ENCODE data around the gene NAT9.

NAT9 gene, protein sequence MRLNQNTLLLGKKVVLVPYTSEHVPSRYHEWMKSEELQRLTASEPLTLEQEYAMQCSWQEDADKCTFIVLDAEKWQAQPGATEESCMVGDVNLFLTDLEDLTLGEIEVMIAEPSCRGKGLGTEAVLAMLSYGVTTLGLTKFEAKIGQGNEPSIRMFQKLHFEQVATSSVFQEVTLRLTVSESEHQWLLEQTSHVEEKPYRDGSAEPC

DNA sequence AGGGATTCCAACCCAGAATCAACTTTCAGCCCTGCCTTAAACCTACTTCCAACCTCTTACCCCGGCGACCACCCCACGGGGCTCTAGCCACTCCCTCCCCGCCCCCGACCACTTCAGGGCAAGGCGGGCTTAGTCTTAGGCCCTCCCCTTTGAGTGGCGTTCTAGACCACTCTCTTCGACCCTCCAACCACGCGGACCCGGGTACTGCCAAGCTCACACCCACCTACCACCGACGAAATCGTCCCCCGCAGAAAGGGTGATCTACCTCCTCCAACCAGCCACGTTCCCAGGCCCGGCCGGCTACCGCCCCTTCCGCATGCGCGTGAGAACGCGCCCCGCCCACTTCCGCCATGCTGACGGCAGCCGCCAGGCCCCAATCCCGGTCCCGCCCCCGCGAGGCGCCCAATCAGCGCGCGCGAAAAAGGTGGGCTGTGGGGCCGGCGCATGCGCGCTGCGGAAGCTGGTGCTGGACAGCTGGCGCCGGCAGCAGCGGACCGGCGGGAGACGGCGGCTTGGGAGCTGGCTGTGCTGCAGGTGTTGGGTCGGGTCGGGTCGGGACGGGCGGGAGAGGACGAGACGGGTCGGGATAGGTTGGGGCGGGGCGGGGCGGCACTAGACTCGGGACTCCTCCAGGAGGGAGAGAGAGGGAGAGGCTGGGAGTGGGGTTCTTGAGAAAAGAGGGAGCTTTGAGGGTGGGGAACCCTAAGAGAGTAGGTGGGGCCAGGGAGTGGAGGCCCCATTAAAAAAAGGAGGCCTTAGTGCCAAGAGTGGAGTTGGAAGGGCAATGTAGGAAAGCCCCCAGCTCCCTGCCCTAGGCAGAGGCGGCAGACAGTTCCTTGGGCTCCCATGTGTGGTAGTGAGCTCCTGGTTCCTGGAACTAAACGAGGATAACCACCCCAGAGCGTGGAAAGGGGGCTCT lies at the start of gene NAT9:
Gene NAT9, minus strand, starts transcription at position 302 of the 919 bp plus-strand sequence. CDS start 647 bp downstream, outside the sequence.
- peak; percentile 97 to 99 for DNase-seq (ENCODE audit: extremely low read depth in 1 of 2, low read depth in 1 of 2)

DNA sequence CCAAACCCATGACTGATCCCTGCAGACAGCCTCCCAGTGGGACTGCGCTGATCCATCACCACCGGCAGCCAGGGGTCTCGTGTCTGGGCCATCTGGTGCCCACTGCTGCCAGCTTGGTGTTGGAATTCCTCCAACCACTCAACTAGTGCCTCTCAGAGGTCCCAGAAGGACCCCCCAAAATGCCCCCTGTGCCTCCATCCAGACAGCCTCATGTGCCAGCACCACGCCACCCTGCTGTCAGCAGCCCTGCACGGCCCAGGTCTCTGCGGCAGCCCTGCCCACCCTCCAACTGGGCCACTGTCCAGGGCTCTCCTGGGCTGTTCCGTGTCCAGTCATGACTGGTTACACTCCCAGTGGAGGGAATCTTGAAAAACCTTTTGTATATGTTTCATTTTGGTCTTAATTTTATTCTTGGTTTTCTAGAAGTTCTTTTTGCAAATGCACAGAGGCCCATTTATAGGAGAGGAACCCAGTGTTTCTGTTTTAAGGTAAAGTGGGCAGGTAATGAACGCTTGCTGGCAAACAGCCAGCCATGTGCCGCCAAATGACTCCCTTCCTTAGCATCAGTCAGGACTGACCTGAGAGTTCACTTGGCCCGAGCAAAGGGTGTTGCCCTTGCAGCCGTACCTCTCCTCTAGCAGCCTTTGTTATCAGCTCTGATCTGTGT lies 48.9 kb upstream of the NAT9 start:
- DNase-seq (ENCODE audit: extremely low read depth in 1 of 2, low read depth in 1 of 2) = no peak

DNA sequence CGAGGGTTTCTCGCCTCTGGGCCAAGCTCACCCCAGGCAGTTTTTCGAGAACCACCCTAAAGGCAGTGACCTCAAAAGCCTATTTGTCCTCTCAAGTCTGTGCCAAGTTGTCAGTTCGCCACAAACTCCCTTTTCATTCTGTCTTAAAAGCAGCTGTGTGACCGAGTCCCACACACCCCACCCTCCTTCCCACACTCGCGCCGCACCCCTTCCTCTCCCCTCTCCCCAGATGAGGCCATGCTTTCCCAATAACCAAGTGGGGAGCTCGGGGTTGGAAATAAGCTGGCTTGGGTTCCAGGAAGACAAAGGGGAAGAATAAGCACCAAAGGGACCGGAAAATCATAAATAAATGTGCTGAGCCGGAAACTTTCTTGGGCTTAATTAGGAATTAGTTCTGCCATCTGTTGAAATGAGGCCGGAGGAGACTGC lies 46.8 kb upstream of the NAT9 start:
- no peak for DNase-seq (ENCODE audit: extremely low read depth in 1 of 2, low read depth in 1 of 2)

DNA sequence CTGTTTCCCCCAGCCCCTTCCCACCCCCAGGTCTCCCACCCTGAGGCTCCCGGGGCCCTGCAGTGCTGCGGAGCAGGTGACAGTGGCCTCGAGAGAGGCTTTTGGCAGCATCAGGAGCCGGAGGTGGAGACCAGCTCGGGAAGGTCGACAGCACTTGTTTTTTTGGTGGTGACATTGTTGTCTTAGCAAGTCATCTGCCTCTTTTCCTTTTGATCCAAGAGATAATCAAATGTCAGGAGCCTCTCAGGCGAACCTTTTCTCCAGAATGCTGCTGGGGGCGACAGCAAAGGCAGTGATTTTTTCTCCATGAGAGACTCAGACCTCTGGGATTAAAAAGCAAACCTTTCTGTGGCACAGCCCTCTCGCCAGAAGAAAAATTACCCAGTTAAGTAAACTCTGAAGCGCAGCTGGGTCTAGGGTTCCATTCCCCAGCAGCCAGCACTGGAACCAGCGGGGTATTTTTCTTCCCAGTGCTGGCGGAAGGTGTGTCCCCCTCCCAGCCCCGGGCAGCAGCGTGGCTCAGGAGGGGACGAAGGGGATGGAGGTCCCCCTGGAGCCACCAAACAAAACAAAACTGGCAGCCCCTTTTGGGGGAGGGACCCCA lies 46.3 kb upstream of the NAT9 start:
- DNase-seq (ENCODE audit: extremely low read depth in 1 of 2, low read depth in 1 of 2) = no peak

DNA sequence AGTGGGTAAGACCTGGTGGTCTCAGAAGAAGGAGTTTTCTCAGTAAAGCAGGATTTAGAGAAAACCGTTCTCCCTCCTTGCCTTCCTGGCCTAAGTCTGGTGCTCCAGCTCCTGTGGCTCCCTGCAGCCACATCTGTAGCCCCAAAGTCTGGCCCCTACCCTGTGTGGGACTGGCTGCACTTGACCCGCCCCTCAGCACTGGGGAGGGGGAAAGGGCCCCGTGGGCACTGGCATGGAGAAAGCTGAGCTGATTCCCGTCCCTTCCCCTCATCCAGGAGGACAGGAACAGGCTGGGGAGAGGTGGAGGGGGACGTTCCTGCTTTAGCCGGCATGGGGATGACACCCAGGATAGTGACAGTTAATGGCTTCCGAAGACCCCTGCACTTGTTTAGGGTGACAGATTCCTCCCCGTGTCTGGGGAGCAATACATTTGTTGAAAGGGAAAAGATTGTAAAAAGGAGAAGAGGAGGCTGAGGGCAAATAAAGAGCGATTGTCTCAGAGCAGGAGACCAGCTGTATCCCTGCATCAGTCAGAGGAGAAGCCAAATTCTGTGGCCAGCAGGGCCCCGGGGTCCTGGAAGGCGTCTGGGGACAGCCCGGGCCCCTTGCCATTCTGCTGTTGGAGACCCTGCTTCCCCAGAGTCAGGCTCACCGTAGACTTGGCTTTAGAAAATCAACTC lies 45.6 kb upstream of the NAT9 start:
- DNase-seq (ENCODE audit: extremely low read depth in 1 of 2, low read depth in 1 of 2) = no peak

DNA sequence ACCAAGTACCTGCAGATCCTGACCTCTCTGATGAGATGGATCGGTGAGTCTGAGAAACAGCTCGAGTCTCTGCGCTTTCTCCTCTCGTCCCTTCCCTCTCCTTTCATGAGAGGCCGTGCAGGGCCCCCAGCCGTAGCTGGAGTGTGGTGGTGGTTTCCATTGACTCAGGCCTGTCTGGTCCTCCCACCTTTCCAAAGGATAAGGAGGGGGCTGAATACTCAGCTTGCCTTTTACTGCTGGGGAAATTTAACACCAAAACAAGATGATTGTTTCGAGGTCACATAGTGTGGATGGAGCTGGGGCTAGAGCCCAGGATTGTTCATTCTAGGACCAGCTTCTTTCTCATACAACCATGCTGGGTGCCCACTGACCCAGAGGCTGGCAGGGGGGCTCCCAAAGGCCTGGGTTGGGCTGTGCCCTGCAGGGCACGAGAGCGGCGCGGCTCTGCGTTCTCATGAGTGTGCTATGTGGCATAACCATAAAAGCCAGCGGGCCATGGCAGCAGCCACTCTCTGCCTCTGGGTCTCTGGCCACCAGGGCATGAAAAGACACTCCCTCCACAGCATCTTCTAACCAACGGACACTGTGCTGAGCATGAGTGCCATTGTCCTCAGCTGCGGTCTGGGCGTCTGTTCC lies 43.8 kb upstream of the NAT9 start:
- no peak for DNase-seq (ENCODE audit: extremely low read depth in 1 of 2, low read depth in 1 of 2)

DNA sequence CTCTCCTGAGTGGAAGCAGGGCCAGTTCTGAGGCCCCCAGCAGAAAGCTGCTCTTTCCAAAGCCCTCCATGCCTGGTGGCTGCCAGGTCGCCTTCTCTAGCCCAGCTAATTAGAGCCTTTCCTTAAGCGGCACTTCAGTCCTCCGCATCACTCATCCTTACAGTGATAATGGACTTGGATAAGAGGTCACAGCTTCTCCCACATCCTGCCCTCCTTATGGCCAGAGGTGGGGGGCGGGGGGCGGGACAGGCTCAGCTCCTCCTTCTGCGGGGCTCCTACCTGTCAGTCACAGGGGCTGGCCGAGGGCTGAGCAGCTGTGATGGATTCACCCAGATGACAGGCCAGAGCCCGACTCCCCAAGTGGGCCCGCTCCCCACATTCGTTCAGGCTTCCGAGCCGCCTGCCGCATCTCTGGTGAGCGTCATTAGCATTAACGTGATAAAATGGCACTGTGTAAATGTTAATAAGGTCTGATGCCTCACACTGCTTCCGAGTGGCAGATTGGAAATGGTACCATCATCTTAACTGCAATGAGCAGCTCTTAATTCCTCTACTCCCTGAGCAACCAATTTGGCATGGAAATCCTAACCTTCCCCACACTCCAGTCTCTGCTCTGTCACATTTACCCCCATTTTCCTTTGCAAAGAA lies 42.3 kb upstream of the NAT9 start:
- no peak for DNase-seq (ENCODE audit: extremely low read depth in 1 of 2, low read depth in 1 of 2)

DNA sequence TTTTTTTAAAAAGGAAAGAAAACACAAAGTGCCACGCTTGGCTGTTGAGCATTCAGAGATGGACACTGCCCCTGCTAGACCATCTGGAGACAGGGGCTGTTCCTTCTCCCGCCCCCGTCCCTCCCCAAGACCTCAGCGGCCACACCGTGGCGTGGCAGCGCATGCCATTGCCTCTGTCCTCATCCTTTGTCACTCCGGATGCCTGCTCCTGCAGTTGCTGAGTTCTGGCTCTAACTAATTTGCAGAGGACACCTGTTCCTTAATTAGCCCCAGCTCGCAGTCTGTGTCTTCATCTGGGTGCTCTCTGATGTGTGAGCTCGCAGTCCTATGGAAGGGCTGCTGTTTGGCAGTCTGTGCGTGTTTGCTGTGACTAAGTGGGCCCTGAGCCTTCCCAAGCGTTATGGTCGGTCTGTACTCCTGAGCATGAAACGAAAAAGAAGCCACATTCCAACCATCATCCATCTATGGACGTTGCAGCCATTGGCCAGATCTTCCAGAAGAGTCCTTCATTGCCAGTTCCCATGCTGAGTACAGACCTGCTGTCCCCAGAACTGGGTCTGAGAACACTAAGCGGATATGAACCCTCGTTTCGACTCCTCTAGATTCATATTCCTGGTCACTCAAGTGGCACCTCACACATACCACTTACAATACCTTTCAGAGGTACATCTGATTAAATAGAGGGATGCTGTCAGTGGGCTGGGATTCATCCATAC lies 40.9 kb upstream of the NAT9 start:
- DNase-seq (ENCODE audit: extremely low read depth in 1 of 2, low read depth in 1 of 2) = no peak

DNA sequence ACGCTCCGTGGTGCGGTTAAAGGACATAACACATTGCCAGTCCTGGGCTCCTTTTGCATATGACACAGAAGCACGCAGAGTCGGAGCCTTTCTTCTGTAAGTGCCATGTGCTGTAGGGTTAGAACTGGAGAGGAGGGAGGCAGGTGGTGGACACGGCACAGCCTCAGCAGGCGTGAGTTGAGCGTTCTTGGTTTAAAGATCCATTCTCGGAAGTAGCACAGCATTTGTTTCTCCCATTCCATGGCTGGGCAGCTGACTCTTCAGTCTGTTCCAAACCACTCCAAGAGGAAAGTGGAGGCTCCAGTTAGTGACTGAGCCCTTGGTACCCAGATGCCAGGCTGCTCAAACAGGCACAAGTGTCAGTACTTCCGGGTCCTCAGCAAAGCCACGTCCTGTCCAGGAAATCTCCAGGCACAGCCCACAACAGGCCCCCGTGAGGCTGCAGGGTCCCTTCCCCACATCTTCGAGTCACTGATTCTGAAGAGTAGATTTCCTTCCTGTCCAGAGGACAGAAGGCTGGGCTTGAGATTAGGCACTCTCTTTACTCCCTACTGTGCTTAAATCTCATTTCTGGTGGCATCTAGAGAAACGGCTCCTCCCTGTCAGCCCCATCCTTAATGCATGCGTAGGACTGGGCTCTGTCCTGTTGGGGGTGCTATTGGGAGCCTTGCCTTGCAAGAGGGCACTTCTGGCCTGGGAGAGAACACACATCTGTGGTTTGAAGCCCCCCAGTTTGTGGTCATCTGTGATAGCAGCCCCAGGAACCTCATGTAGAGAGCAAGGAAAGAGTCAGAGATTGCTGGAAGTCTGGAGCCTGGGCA lies 39.6 kb upstream of the NAT9 start:
- DNase-seq (ENCODE audit: extremely low read depth in 1 of 2, low read depth in 1 of 2) = no peak

DNA sequence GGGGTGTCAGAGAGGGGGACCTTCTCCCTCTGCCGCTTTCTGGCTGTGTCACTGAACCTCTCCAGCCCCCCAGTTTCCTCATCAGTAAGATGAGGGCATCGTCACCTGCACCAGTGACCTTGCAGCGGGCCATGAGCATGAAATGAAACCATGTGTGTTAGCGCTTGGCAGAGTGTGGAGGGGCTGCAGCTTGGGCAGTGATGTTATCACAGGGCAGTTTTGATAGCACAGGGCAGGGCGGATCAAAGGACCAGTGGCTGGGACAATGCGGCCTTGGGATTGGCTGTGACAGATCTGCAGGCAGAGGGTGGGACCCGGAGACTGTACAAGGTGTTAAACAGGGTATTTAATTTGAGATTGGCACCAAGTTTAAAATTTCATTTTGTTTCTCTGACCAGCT lies 38.9 kb upstream of the NAT9 start:
- no peak for DNase-seq (ENCODE audit: extremely low read depth in 1 of 2, low read depth in 1 of 2)

DNA sequence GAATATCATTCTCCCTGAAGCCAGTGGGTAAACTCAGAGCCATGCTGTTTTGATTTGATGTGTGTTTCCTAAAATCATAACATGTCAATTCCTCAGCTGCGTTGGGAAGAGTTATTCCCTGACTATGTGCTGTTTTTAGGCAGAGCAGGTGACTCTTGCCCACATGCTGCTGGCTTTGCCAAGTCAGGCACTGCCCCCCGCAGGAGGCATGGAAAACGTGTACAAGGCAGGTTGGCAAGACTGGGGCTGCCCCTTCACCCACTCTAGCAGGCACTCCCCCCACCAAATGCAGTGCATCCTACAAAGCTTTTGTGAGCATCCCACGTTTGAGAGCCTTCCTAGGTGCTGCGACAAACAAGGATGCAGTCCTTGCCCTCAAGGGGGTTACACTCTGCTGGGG lies 38.3 kb upstream of the NAT9 start:
- no peak for DNase-seq (ENCODE audit: extremely low read depth in 1 of 2, low read depth in 1 of 2)

DNA sequence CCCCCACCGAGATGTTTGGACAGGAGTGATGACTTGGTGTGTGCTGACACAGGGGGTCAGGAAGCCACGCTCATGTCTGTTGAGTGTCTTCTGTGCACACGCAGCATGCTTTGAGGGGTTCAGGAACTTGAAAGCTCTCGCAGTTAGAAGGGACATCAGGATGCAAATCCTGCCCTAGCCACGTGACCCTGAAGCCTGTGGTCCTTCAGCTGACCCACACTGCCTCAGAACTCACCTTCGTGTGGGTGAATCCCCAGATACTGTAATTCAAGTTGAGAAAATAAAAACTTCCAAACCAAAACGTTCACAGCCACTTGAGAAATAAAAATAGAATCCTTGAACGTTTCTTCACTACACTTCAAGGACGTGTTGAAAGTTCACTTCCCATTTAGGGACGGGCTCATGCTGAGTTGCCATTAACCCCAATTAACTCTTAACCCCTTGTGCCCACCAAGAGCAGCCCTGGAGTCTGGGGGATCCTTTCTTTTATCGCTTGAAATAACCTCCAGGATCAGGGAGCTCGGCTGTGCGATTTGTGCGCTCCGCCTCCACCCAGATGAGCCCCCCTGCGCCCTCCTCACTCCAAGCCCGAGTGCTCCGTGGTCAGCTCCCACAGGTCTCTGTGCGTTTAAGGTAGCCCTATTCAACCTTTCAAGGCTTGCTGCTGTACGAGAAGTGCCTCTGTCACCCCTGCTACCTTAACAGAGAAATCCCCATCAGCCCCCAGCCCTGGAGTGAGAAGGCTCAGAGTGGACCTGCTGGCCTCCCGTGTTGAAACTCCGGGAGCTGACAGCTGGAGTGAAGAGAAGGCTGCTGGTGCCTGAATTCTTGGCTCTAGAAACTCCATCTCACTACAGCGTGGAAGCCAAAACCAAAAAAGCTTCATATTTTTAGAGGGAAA lies 36.2 kb upstream of the NAT9 start:
- DNase-seq (ENCODE audit: extremely low read depth in 1 of 2, low read depth in 1 of 2) = no peak

DNA sequence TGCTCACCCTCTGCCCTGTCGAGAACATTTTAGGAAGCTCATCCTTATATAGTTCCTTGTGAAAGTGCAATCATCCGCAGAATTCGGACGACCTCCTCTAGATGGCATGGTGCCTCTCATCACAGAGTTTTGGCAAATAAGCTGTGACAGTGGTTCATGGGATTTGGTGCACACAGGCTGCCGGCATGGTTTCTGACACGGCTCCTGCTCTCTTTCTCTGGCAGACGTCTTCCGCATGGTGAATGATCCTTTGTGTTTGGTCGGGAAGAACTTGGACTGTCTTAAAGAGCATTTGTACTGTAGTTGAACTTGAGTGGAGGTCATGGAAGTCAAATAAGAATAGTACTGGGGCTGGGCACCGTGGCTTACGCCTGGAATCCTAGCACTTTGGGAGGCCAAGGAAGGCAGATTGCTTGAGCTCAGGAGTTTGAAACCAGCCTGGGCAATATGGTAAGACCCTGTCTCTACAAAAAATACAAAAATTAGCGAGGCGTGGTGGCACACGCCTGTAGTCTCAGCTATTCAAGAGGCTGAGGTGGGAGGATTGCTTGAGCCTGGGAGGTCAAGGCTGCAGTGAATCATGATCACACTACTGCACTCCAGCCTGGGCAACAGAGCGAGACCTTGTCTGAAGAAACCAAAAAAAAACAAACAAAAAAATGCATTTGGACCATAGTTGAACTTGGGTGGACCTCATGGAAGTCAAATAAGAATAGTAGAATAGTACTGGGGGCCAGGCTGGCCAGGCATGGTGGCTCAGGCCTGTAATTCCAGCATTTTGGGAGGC lies 34.7 kb upstream of the NAT9 start:
- no peak for DNase-seq (ENCODE audit: extremely low read depth in 1 of 2, low read depth in 1 of 2)

DNA sequence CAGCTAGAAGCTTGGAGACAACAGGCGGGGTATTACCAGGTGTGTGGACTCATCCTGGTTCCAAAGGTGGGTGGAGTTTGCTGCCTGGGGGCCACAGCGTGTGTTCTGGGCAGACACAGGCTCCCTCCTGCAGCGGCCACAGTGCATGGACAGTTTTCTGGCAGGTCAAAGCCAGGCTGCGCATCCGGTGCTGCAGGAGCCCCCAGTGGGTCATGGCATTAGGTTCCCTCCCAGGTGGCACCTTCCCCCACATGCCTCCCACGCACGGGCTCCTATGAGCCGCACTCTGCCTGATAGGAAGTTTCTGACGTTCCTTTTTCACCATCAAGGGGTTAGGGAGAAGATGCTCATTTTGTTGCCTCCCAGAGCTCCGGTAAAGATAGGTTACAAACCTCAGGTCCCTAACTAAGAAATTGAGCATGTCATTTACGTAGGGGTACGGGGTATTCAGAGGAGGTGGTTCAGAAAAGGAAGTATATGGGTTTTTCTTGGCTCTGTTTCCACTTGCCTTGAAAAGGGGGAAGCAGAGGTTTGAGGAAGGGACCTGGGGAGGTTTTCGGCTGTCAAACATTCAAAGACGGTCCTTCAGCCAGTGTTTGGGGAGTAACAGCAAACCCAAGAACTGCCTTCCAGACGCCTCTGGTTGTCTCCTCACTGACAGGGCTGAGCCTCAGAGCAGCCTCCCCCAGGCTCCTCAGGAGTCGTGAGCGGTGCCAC lies 32.7 kb upstream of the NAT9 start:
- no peak for DNase-seq (ENCODE audit: extremely low read depth in 1 of 2, low read depth in 1 of 2)

DNA sequence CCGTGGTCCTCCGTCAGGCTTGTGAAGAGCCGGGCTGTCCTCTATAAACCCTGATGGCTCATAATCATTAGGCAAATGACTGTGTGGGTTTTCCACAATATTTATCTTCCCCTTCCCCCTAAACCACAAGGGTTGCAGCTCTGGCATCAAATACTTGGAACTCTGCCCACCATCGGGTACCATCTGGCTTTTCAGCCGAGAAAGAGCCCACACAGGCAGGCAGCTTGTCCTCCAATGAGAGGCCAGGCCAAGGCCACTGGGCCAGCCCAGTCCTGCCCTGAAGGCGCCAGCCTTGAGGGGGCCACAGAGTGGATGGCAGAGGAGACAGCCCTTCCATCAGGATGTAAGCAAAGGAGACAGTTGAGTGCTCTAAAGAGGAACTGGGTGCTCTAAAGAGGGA lies 31.8 kb upstream of the NAT9 start:
- DNase-seq (ENCODE audit: extremely low read depth in 1 of 2, low read depth in 1 of 2) = no peak

DNA sequence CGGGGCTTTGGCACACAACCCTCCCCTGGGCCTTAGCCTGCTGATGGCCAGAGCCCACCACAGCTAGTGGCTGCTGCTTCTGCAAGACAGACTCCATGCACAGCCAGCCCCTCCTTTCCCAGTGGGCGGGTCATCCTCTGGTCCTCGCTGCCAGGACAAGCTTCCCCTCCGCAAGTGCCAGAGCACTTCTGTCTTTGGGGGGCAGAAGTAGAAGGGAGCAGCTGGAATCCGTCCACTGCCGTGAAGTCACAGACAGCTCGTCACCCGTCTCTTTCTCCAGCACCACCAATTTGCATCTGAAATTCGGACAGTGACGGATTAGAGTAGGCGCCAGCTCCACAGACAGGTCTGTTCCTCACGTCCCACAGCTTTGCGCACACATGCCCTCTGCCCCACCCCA lies 31.3 kb upstream of the NAT9 start:
- DNase-seq (ENCODE audit: extremely low read depth in 1 of 2, low read depth in 1 of 2) = no peak

All from stimulated activated CD8-positive, alpha-beta memory T cell treated with anti-CD3 and anti-CD28 coated beads, Interleukin-7, amount 100 ng/mL, for 48 hours (primary cell).